Measurements from ENCODE around the gene FOXO6. TPM values are rescaled to one million over a fixed set of nuclear protein-coding genes. Genes with fewer than 3 reads are reported as not detected.

Gene FOXO6
- polyA plus RNA-seq, 1 of the 3 experiments (the other 2 are of a cell fraction), result 0.35 TPM

DNA sequence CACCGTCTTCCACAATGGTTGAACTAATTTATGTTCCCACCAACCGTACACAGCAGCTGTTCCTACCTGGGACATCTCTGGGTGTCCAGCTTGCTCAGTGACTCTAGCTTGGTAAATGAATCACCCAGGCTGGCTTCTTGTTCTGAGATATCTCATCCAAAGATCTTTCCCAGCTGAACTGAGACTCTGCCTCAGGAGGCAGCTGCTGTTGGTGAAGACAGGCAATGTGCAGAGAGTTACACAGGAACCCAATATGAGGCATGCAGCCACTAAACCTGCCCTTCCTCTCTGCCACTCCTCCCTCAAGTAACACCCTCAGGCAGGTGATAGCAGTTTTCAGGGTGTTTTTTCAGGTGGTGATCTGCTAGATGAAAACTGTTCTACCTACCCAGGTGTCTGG lies 14.0 kb upstream of the FOXO6 start:
- ChIA-PET POLR2A (interaction anchor here (0.6 kb wide), 1 partner anchor 38 kb away, joined by 3 read pairs; no protein-coding TSS in a partner anchor), CTCF (interaction anchor here (0.6 to 1.5 kb wide), 4 partner anchors 9 to 1204 kb away, joined by 3 to 5 read pairs (median 4); no protein-coding TSS in a partner anchor)
- H3K9me2 ChIP-seq, result no peaks in the 10 kb centered on the region
- no peaks in the 10 kb centered on the region for H3K27me3 ChIP-seq (ENCODE audit: insufficient read depth)
- H3K79me2 ChIP-seq (ENCODE audit: insufficient read depth), result no peaks in the 10 kb centered on the region
- H3K27ac ChIP-seq (ENCODE audit: low read depth in 2 of 2, low read length in 1 of 2), result no peak overlapping the region
- H3K9ac ChIP-seq, result no peak overlapping the region
- H3F3A ChIP-seq (replicated peaks; ENCODE audit: insufficient read depth), result no peaks in the 10 kb centered on the region
- no peak overlapping the region for H3K4me3 ChIP-seq (ENCODE audit: low read depth in 2 of 2, low read length in 1 of 2)
- H3K36me3 ChIP-seq (replicated peaks in 1 of 2; ENCODE audit: control insufficient read depth in 1 of 2, insufficient read depth in 2 of 2, low read length in 1 of 2), result no peaks in the 10 kb centered on the region
- no peak overlapping the region for H3K4me2 ChIP-seq
- no peak for DNase-seq
- H3K4me1 ChIP-seq (ENCODE audit: control insufficient read depth in 1 of 2, insufficient read depth in 2 of 2, low read depth in 1 of 2, low read length in 1 of 2), result peaks cover 0 to 4% of the 10 kb centered on the region in 2 experiments; a peak in 1 of 4 replicates
- H4K20me1 ChIP-seq (ENCODE audit: insufficient read depth), result no peaks in the 10 kb centered on the region
- TF ChIP-seq EP300 (IDR thresholded peaks at IDR 0.05; ENCODE audit: borderline replicate concordance in 1 of 2, low read depth in 1 of 2, low read length in 1 of 2) (no peak), RAD21 (IDR thresholded peaks at IDR 0.05; ENCODE audit: low read length) (no peak), TCF12 (IDR thresholded peaks at IDR 0.05) (peak; percentile 27; the same call in 1 of the 2 replicates), SMC3 (IDR thresholded peaks at IDR 0.05; ENCODE audit: low read depth, low read length) (no peak)
- H3K9me3 ChIP-seq, result no peaks in the 10 kb centered on the region
- H2AFZ ChIP-seq (ENCODE audit: low read depth), result no peak overlapping the region
- 93% methylated on average over 1 of the region's 2 CpGs for WGBS (ENCODE audit: low lambda C conversion rate)

DNA sequence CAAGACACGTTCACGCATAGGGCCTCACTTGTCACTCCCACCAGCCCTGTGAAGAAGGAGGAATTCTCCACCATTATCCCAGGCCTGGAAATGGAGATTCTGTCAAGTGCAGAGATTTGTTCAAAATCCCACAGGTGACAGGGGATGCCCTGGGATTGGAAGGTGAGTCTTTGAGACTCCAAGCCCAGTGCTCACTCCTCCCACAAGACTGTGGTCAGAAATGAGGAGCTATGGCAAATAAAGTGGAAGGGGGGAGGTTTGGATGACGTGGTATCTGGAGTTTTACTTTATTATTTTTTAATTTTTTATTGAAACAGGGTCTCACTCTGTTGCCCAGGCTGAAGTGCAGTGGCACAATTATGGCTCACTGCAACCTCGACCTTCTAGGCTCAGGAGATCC lies 12.8 kb upstream of the FOXO6 start:
- Histone ChIP-seq H3K79me2 (ENCODE audit: insufficient read depth) (no peaks in the 10 kb centered on the region), H3K4me1 (ENCODE audit: control insufficient read depth in 1 of 2, insufficient read depth in 2 of 2, low read depth in 1 of 2, low read length in 1 of 2) (peaks cover 0 to 4% of the 10 kb centered on the region in 2 experiments; a peak in 1 of 4 replicates), H3K27me3 (ENCODE audit: insufficient read depth) (no peaks in the 10 kb centered on the region), H3F3A (replicated peaks; ENCODE audit: insufficient read depth) (no peaks in the 10 kb centered on the region), H4K20me1 (ENCODE audit: insufficient read depth) (no peaks in the 10 kb centered on the region), H3K36me3 (replicated peaks in 1 of 2; ENCODE audit: control insufficient read depth in 1 of 2, insufficient read depth in 2 of 2, low read length in 1 of 2) (no peaks in the 10 kb centered on the region), H3K9me3 (no peaks in the 10 kb centered on the region), H3K4me2 (no peak overlapping the region), H2AFZ (ENCODE audit: low read depth) (no peak overlapping the region), H3K9ac (no peak overlapping the region), H3K4me3 (ENCODE audit: low read depth in 2 of 2, low read length in 1 of 2) (no peak overlapping the region), H3K27ac (ENCODE audit: low read depth in 2 of 2, low read length in 1 of 2) (no peak overlapping the region), H3K9me2 (no peaks in the 10 kb centered on the region)
- no peak for DNase-seq
- ChIA-PET POLR2A (no interaction called here), CTCF (interaction anchor here (1.3 to 1.5 kb wide), 2 partner anchors 30 to 69 kb away, joined by 3 to 4 read pairs; no protein-coding TSS in a partner anchor)
- WGBS (ENCODE audit: low lambda C conversion rate), result 51% methylated on average over 4 of the region's 4 CpGs
- TF ChIP-seq, protein P1, sequence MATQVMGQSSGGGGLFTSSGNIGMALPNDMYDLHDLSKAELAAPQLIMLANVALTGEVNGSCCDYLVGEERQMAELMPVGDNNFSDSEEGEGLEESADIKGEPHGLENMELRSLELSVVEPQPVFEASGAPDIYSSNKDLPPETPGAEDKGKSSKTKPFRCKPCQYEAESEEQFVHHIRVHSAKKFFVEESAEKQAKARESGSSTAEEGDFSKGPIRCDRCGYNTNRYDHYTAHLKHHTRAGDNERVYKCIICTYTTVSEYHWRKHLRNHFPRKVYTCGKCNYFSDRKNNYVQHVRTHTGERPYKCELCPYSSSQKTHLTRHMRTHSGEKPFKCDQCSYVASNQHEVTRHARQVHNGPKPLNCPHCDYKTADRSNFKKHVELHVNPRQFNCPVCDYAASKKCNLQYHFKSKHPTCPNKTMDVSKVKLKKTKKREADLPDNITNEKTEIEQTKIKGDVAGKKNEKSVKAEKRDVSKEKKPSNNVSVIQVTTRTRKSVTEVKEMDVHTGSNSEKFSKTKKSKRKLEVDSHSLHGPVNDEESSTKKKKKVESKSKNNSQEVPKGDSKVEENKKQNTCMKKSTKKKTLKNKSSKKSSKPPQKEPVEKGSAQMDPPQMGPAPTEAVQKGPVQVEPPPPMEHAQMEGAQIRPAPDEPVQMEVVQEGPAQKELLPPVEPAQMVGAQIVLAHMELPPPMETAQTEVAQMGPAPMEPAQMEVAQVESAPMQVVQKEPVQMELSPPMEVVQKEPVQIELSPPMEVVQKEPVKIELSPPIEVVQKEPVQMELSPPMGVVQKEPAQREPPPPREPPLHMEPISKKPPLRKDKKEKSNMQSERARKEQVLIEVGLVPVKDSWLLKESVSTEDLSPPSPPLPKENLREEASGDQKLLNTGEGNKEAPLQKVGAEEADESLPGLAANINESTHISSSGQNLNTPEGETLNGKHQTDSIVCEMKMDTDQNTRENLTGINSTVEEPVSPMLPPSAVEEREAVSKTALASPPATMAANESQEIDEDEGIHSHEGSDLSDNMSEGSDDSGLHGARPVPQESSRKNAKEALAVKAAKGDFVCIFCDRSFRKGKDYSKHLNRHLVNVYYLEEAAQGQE (IDR thresholded peaks at IDR 0.05; ENCODE audit: low read depth, low read length), result no peak
- TF ChIP-seq FOXJ3 (CRISPR knock-in tag; IDR thresholded peaks at IDR 0.05), result no peak
- TF ChIP-seq, protein P2, sequence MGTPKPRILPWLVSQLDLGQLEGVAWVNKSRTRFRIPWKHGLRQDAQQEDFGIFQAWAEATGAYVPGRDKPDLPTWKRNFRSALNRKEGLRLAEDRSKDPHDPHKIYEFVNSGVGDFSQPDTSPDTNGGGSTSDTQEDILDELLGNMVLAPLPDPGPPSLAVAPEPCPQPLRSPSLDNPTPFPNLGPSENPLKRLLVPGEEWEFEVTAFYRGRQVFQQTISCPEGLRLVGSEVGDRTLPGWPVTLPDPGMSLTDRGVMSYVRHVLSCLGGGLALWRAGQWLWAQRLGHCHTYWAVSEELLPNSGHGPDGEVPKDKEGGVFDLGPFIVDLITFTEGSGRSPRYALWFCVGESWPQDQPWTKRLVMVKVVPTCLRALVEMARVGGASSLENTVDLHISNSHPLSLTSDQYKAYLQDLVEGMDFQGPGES (IDR thresholded peaks at IDR 0.05; ENCODE audit: low read depth, low read length), result no peak
- TF ChIP-seq RCOR1 (IDR thresholded peaks at IDR 0.05; ENCODE audit: low read length), result no peak
- no peak for TF ChIP-seq RXRA (IDR thresholded peaks at IDR 0.05; ENCODE audit: borderline replicate concordance, low read depth)
- no peak for TF ChIP-seq GABPA (IDR thresholded peaks at IDR 0.05; ENCODE audit: low read depth)
- TF ChIP-seq, protein P3, sequence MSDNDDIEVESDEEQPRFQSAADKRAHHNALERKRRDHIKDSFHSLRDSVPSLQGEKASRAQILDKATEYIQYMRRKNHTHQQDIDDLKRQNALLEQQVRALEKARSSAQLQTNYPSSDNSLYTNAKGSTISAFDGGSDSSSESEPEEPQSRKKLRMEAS (IDR thresholded peaks at IDR 0.05; ENCODE audit: low read depth), result no peak
- no peak for TF ChIP-seq FOXM1 (IDR thresholded peaks at IDR 0.05; ENCODE audit: low read depth)
- TF ChIP-seq, protein P4, sequence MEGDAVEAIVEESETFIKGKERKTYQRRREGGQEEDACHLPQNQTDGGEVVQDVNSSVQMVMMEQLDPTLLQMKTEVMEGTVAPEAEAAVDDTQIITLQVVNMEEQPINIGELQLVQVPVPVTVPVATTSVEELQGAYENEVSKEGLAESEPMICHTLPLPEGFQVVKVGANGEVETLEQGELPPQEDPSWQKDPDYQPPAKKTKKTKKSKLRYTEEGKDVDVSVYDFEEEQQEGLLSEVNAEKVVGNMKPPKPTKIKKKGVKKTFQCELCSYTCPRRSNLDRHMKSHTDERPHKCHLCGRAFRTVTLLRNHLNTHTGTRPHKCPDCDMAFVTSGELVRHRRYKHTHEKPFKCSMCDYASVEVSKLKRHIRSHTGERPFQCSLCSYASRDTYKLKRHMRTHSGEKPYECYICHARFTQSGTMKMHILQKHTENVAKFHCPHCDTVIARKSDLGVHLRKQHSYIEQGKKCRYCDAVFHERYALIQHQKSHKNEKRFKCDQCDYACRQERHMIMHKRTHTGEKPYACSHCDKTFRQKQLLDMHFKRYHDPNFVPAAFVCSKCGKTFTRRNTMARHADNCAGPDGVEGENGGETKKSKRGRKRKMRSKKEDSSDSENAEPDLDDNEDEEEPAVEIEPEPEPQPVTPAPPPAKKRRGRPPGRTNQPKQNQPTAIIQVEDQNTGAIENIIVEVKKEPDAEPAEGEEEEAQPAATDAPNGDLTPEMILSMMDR (IDR thresholded peaks at IDR 0.05), result no peak
- TF ChIP-seq, protein P5, sequence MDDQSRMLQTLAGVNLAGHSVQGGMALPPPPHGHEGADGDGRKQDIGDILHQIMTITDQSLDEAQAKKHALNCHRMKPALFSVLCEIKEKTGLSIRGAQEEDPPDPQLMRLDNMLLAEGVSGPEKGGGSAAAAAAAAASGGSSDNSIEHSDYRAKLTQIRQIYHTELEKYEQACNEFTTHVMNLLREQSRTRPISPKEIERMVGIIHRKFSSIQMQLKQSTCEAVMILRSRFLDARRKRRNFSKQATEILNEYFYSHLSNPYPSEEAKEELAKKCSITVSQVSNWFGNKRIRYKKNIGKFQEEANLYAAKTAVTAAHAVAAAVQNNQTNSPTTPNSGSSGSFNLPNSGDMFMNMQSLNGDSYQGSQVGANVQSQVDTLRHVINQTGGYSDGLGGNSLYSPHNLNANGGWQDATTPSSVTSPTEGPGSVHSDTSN (IDR thresholded peaks at IDR 0.05), result no peak
- TF ChIP-seq, protein P6, sequence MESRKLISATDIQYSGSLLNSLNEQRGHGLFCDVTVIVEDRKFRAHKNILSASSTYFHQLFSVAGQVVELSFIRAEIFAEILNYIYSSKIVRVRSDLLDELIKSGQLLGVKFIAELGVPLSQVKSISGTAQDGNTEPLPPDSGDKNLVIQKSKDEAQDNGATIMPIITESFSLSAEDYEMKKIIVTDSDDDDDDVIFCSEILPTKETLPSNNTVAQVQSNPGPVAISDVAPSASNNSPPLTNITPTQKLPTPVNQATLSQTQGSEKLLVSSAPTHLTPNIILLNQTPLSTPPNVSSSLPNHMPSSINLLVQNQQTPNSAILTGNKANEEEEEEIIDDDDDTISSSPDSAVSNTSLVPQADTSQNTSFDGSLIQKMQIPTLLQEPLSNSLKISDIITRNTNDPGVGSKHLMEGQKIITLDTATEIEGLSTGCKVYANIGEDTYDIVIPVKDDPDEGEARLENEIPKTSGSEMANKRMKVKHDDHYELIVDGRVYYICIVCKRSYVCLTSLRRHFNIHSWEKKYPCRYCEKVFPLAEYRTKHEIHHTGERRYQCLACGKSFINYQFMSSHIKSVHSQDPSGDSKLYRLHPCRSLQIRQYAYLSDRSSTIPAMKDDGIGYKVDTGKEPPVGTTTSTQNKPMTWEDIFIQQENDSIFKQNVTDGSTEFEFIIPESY (IDR thresholded peaks at IDR 0.05; ENCODE audit: borderline replicate concordance, low read depth), result no peak
- TF ChIP-seq, protein P7, sequence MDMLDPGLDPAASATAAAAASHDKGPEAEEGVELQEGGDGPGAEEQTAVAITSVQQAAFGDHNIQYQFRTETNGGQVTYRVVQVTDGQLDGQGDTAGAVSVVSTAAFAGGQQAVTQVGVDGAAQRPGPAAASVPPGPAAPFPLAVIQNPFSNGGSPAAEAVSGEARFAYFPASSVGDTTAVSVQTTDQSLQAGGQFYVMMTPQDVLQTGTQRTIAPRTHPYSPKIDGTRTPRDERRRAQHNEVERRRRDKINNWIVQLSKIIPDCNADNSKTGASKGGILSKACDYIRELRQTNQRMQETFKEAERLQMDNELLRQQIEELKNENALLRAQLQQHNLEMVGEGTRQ (IDR thresholded peaks at IDR 0.05; ENCODE audit: borderline replicate concordance, low read depth, low read length), result no peak
- TF ChIP-seq JUND (IDR thresholded peaks at IDR 0.05), result no peak
